ENCODE results near the gene ASCL5. TPM values are rescaled to one million over a fixed set of nuclear protein-coding genes. Genes with fewer than 3 reads are reported as not detected.

The ASCL5 gene
- total and polyA plus RNA-seq, 2 of the 13 experiments (the other 11 are each of a cell fraction or from before 2014, with no cell fraction given): not detected

DNA sequence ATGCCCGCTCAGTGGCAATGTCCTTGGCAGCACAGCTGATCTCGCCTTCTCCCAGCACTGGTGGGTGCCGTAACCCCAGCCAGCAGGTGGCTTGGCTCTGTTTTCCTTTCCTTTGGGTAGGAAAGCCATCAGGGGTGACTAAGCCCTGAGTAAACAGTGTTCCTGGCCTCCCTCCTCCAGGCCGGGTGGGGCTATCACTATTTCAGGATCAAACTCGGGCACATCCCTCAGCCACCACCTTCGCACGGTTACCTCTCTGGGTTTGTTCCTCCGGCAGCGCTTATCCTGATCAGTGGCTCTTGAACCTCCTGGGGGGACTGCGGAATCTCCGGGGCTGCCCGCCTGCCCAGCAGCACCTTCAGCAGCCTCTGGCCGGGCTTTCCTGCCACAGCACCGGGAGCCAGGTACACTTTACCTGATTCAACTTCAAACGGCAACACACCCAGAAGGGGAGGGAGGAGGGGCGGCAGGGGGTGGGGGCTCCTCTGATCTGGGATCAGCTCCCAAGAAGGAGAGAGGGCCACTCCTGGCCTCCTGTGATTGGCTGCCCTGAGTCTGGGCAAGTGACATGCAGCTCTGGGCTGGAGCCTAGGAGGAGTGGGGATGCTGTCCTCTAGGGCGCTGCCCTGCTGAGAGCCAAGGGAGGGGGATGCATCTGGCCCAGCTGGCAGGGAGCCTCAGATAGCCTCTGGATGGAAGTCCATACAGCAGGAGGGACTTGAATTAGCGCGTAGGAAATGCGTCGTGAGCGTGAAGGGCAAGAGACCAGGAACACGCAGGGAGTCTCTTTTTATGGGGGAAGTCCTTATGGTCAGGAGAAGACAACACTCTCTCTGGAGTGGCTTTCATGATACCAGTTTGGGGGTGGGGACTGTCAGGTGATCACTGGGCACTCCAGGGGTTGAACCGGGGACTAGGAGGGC is at the start of gene ASCL5 (continued):
- TF ChIP-seq PRDM15 (CRISPR knock-in tag; IDR thresholded peaks at IDR 0.05) (no peak), CBX2 (IDR thresholded peaks at IDR 0.05; ENCODE audit: low read depth, low read length) (no peak), CBX2 (CRISPR knock-in tag; IDR thresholded peaks at IDR 0.05; ENCODE audit: low read depth) (no peak), SOX6 (IDR thresholded peaks at IDR 0.05) (no peak), SOX6 (CRISPR knock-in tag; IDR thresholded peaks at IDR 0.05) (0 out of 2 replicates have a peak, but pooled peaks have one; percentile 13), PHF21A (CRISPR knock-in tag; IDR thresholded peaks at IDR 0.05) (no peak)

GRCh38 chr1:201175820-201176500 is 49.0 kb upstream of the ASCL5 start:
- in situ Hi-C loops (cut with HindIII; ENCODE audit: extremely low pct_ligation_motif_present, low pct_unique_long_range_greater_than_20kb): no loop called here
- no peaks in the 10 kb centered on the region for H4K20me1 ChIP-seq (ENCODE audit: insufficient read depth, low read length)
- no peak overlapping the region for H3K9ac ChIP-seq (ENCODE audit: insufficient read depth, low read depth, low read length)
- no peaks in the 10 kb centered on the region for H3K9me3 ChIP-seq (ENCODE audit: low read length)
- H2AFZ ChIP-seq (ENCODE audit: low read length): no peak overlapping the region
- H3K4me1 ChIP-seq (ENCODE audit: insufficient read depth, low read length): peaks cover 71% of the 10 kb centered on the region
- ATAC-seq (no peak), FAIRE-seq (no peak), DNase-seq (ENCODE audit: low spot score) (no peak)
- H3K27ac ChIP-seq (ENCODE audit: extremely low read length, insufficient read depth, low read length): no peak overlapping the region
- ChIA-PET POLR2A (interaction anchor here (1.5 to 1.6 kb wide), 2 partner anchors 22 to 279 kb away, joined by 4 to 10 read pairs; partner anchors contain the start of gene TMEM9), CTCF (ENCODE audit: low intra/inter-chr PET ratio, low total read pairs) (no interaction called here)
- H3K4me3 ChIP-seq (replicated peaks in 1 of 3; ENCODE audit: insufficient read depth in 1 of 3, low read depth in 2 of 3, low read length in 3 of 3): no peak overlapping the region
- intact Hi-C loops (cut with micrococcal nuclease; ENCODE audit: unreplicated experiment): no loop called here
- no peaks in the 10 kb centered on the region for H3K36me3 ChIP-seq (replicated peaks in 1 of 2; ENCODE audit: control insufficient read depth in 1 of 2, insufficient read depth in 2 of 2, low read length in 2 of 2)
- peak overlapping the region; percentile 65 for H3K4me2 ChIP-seq (ENCODE audit: low read depth, low read length)
- peaks cover 0 to 10% of the 10 kb centered on the region in 2 experiments; a peak in 1 of 5 replicates for H3K27me3 ChIP-seq (ENCODE audit: control insufficient read depth in 1 of 2, insufficient read depth in 2 of 2, low read length in 2 of 2)
- BruUV-seq (replicated peaks): no TSS peak
- 79% methylated on average over 4 of the region's 7 CpGs for whole genome bisulfite sequencing (ENCODE audit: low lambda C conversion rate)
- H3K79me2 ChIP-seq (ENCODE audit: insufficient read depth, low read length): no peaks in the 10 kb centered on the region
- TF ChIP-seq ZNF484 (CRISPR knock-in tag; IDR thresholded peaks at IDR 0.05; ENCODE audit: borderline replicate concordance, low read depth): no peak
- TF ChIP-seq KDM2A (CRISPR knock-in tag; IDR thresholded peaks at IDR 0.05; ENCODE audit: borderline replicate concordance, low read depth): no peak
- TF ChIP-seq ZNF784 (CRISPR knock-in tag; IDR thresholded peaks at IDR 0.05; ENCODE audit: borderline replicate concordance): no peak
- no peak for TF ChIP-seq HOXA3 (CRISPR knock-in tag; IDR thresholded peaks at IDR 0.05)
- TF ChIP-seq, protein P1, sequence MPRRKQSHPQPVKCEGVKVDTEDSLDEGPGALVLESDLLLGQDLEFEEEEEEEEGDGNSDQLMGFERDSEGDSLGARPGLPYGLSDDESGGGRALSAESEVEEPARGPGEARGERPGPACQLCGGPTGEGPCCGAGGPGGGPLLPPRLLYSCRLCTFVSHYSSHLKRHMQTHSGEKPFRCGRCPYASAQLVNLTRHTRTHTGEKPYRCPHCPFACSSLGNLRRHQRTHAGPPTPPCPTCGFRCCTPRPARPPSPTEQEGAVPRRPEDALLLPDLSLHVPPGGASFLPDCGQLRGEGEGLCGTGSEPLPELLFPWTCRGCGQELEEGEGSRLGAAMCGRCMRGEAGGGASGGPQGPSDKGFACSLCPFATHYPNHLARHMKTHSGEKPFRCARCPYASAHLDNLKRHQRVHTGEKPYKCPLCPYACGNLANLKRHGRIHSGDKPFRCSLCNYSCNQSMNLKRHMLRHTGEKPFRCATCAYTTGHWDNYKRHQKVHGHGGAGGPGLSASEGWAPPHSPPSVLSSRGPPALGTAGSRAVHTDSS (CRISPR knock-in tag; conservative IDR thresholded peaks at IDR 0.05): no peak
- TF ChIP-seq ZNF337 (CRISPR knock-in tag; IDR thresholded peaks at IDR 0.05; ENCODE audit: borderline replicate concordance, low read depth): no peak
- TF ChIP-seq DNMT1 (CRISPR knock-in tag; IDR thresholded peaks at IDR 0.05): no peak
- TF ChIP-seq ZNF740 (CRISPR knock-in tag; IDR thresholded peaks at IDR 0.05): no peak
